Measurements from ENCODE around the gene PRTG. TPM values are rescaled to one million over a fixed set of nuclear protein-coding genes. Genes with fewer than 3 reads are reported as not detected.
"Not testable (repeated sequence)": the region's sequence is repeated elsewhere in the genome, so short reads cannot be mapped to it uniquely, and the experiment has no call there.

The PRTG gene
- total RNA-seq, 2 experiments from 2014 or later = not detected

GRCh38 chr15:55774113-55774970 is 31.4 kb upstream of the PRTG start:
- Mint-ChIP-seq H3K27ac (no peak overlapping the region), H3K27me3 (peaks cover 27% of the 10 kb centered on the region), H3K4me3 (no peak overlapping the region), H3K9me3 (no peaks in the 10 kb centered on the region), H3K4me1 (no peaks in the 10 kb centered on the region), H3K36me3 (ENCODE audit: low read depth) (no peaks in the 10 kb centered on the region)
- CTCF ChIA-PET = interaction anchor here (1.1 to 1.8 kb wide), 3 partner anchors 10 to 126 kb away, joined by 3 to 7 read pairs (median 4); no protein-coding TSS in a partner anchor
- DNase-seq = peak; percentile 42
- POLR2A ChIA-PET = no interaction called here

- POLR2A ChIA-PET = no interaction called here
- DNase-seq = no peak
- Mint-ChIP-seq H3K9me3 (no peaks in the 10 kb centered on the region), H3K27me3 (peaks cover 20% of the 10 kb centered on the region), H3K4me3 (no peak overlapping the region), H3K36me3 (ENCODE audit: low read depth) (no peaks in the 10 kb centered on the region), H3K27ac (no peak overlapping the region), H3K4me1 (peaks cover 6% of the 10 kb centered on the region)
- CTCF ChIA-PET = interaction anchor here (0.8 kb wide), 1 partner anchor 124 kb away, joined by 3 read pairs; no protein-coding TSS in a partner anchor
These were observed 27.9 kb upstream of the PRTG start for GRCh38 chr15:55770806-55771205.

- H3K27me3 Mint-ChIP-seq = peaks cover 20% of the 10 kb centered on the region
- ChIA-PET POLR2A (no interaction called here), CTCF (no interaction called here)
- H3K27ac Mint-ChIP-seq = no peak overlapping the region
- no peaks in the 10 kb centered on the region for H3K9me3 Mint-ChIP-seq
- DNase-seq = no peak
- H3K4me1 Mint-ChIP-seq = peaks cover 6% of the 10 kb centered on the region
- no peaks in the 10 kb centered on the region for H3K36me3 Mint-ChIP-seq (ENCODE audit: low read depth)
- H3K4me3 Mint-ChIP-seq = no peak overlapping the region
These were observed 27.3 kb upstream of the PRTG start for GRCh38 chr15:55770261-55770660.

- ChIA-PET POLR2A (no interaction called here), CTCF (no interaction called here)
- no peaks in the 10 kb centered on the region for H3K9me3 Mint-ChIP-seq
- H3K4me1 Mint-ChIP-seq = peaks cover 6% of the 10 kb centered on the region
- H3K4me3 Mint-ChIP-seq = no peak overlapping the region
- no peaks in the 10 kb centered on the region for H3K36me3 Mint-ChIP-seq (ENCODE audit: low read depth)
- peaks cover 12% of the 10 kb centered on the region for H3K27me3 Mint-ChIP-seq
- DNase-seq = no peak
- H3K27ac Mint-ChIP-seq = no peak overlapping the region
These were observed 25.8 kb upstream of the PRTG start for GRCh38 chr15:55768670-55769185.

GRCh38 chr15:55766676-55767075 is 23.7 kb upstream of the PRTG start:
- no peak for DNase-seq
- H3K9me3 Mint-ChIP-seq = no peaks in the 10 kb centered on the region
- no peaks in the 10 kb centered on the region for H3K36me3 Mint-ChIP-seq (ENCODE audit: low read depth)
- no peak overlapping the region for H3K27ac Mint-ChIP-seq
- peaks cover 6% of the 10 kb centered on the region for H3K4me1 Mint-ChIP-seq
- peaks cover 10% of the 10 kb centered on the region for H3K27me3 Mint-ChIP-seq
- ChIA-PET POLR2A (no interaction called here), CTCF (interaction anchor here (0.7 to 1.1 kb wide), 2 partner anchors 10 to 127 kb away, joined by 3 read pairs; no protein-coding TSS in a partner anchor)
- H3K4me3 Mint-ChIP-seq = no peak overlapping the region

- H3K4me3 Mint-ChIP-seq = no peak overlapping the region
- no peak for DNase-seq
- H3K36me3 Mint-ChIP-seq (ENCODE audit: low read depth) = no peaks in the 10 kb centered on the region
- no peaks in the 10 kb centered on the region for H3K9me3 Mint-ChIP-seq
- CTCF ChIA-PET = no interaction called here
- no peak overlapping the region for H3K27ac Mint-ChIP-seq
- H3K27me3 Mint-ChIP-seq = peaks cover 2% of the 10 kb centered on the region
- POLR2A ChIA-PET = interaction anchor here (0.6 kb wide), 1 partner anchor 1082 kb away, joined by 4 read pairs; no protein-coding TSS in a partner anchor
- peaks cover 6% of the 10 kb centered on the region for H3K4me1 Mint-ChIP-seq
These were observed 21.4 kb upstream of the PRTG start for GRCh38 chr15:55764398-55764797.

GRCh38 chr15:55758580-55758986 is 15.6 kb upstream of the PRTG start:
- no peak for DNase-seq
- CTCF ChIA-PET = no interaction called here
- POLR2A ChIA-PET = no interaction called here
- Mint-ChIP-seq H3K27ac (no peak overlapping the region), H3K36me3 (ENCODE audit: low read depth) (no peaks in the 10 kb centered on the region), H3K27me3 (no peaks in the 10 kb centered on the region), H3K9me3 (no peaks in the 10 kb centered on the region), H3K4me3 (no peak overlapping the region), H3K4me1 (no peaks in the 10 kb centered on the region)

- POLR2A ChIA-PET = not testable (repeated sequence)
These were observed 10.5 kb upstream of the PRTG start for GRCh38 chr15:55753433-55753832.

GRCh38 chr15:55750706-55751105 is 7.8 kb upstream of the PRTG start:
- CTCF ChIA-PET = interaction anchor here (0.6 kb wide), 2 partner anchors 311 to 946 kb away, joined by 4 read pairs; no protein-coding TSS in a partner anchor
- POLR2A ChIA-PET = no interaction called here
- Mint-ChIP-seq H3K27me3 (peaks cover 10% of the 10 kb centered on the region), H3K4me1 (no peaks in the 10 kb centered on the region), H3K9me3 (no peaks in the 10 kb centered on the region), H3K27ac (no peak overlapping the region), H3K4me3 (no peak overlapping the region), H3K36me3 (ENCODE audit: low read depth) (no peaks in the 10 kb centered on the region)
- no peak for DNase-seq

More at GRCh38 chr15:55753433-55753832, 10.5 kb upstream of the PRTG start:
- H3K27ac Mint-ChIP-seq; CTCF ChIA-PET; DNase-seq; H3K4me3 Mint-ChIP-seq; H3K4me1 Mint-ChIP-seq; H3K27me3 Mint-ChIP-seq; H3K36me3 Mint-ChIP-seq (ENCODE audit: low read depth); H3K9me3 Mint-ChIP-seq: not testable (repeated sequence)

- no peak overlapping the region for H3K27ac Mint-ChIP-seq
- CTCF ChIA-PET = no interaction called here
- peaks cover 4% of the 10 kb centered on the region for H3K4me1 Mint-ChIP-seq
- peak overlapping the region; percentile 56 for H3K4me3 Mint-ChIP-seq
- peaks cover 32% of the 10 kb centered on the region for H3K27me3 Mint-ChIP-seq
- no peak for DNase-seq
- H3K9me3 Mint-ChIP-seq = no peaks in the 10 kb centered on the region
- POLR2A ChIA-PET = no interaction called here
- H3K36me3 Mint-ChIP-seq (ENCODE audit: low read depth) = no peaks in the 10 kb centered on the region
These were observed 1.0 kb upstream of the PRTG start for GRCh38 chr15:55743729-55744655.

- Mint-ChIP-seq H3K36me3 (ENCODE audit: low read depth) (no peaks in the 10 kb centered on the region), H3K4me1 (peaks cover 4% of the 10 kb centered on the region), H3K27ac (no peak overlapping the region), H3K9me3 (no peaks in the 10 kb centered on the region), H3K27me3 (peaks cover 36% of the 10 kb centered on the region), H3K4me3 (peak overlapping the region; percentile 55)
- DNase-seq = peak; percentile 14
- POLR2A ChIA-PET = no interaction called here
- CTCF ChIA-PET = no interaction called here
These were observed 440 bp downstream of the PRTG start for GRCh38 chr15:55742498-55742926.

GRCh38 chr15:55741833-55742497 is 987 bp downstream of the PRTG start:
- Mint-ChIP-seq H3K27ac (no peak overlapping the region), H3K36me3 (ENCODE audit: low read depth) (no peaks in the 10 kb centered on the region), H3K9me3 (no peaks in the 10 kb centered on the region), H3K27me3 (peaks cover 36% of the 10 kb centered on the region), H3K4me3 (no peak overlapping the region), H3K4me1 (peaks cover 4% of the 10 kb centered on the region)
- CTCF ChIA-PET = no interaction called here
- no peak for DNase-seq
- POLR2A ChIA-PET = no interaction called here

Measured in activated CD4-positive, alpha-beta T cell treated with anti-CD3 and anti-CD28 coated beads, Interleukin-2, amount 10 ng/mL, durations not matched to agents 7 days and 5 days (primary cell).